ENCODE data around the gene TNIP2.

The TNIP2 gene

GRCh38 chr4:2754848-2755819, 1.0 kb downstream of the TNIP2 start:
- peak overlapping the region; percentile 79 for H3K4me2 ChIP-seq (ENCODE audit: low read length)
- H3K36me3 ChIP-seq (ENCODE audit: control insufficient read depth in 1 of 2, insufficient read depth in 2 of 2, low read length in 2 of 2) = peaks cover 4% of the 10 kb centered on the region in 2 experiments
- H2AFZ ChIP-seq (ENCODE audit: insufficient read depth, low read length, poor library complexity) = peak overlapping the region; percentile 37
- peaks cover 11% of the 10 kb centered on the region for H3K79me1 ChIP-seq (ENCODE audit: low read length)
- peak overlapping the region; percentile 89 for H3K9ac ChIP-seq (ENCODE audit: low read length)
- peak overlapping the region; percentile 83 for H3K14ac ChIP-seq (ENCODE audit: low read length)
- H4K91ac ChIP-seq (ENCODE audit: low read depth, low read length) = peak overlapping the region; percentile 48
- peaks cover 15 to 21% of the 10 kb centered on the region in 2 experiments for H3K4me1 ChIP-seq (ENCODE audit: control insufficient read depth in 1 of 2, insufficient read depth in 2 of 2, low read length in 2 of 2)
- no peak overlapping the region for H2BK12ac ChIP-seq (ENCODE audit: low read length)
- peaks cover 14% of the 10 kb centered on the region for H3K79me2 ChIP-seq (ENCODE audit: control insufficient read depth, insufficient read depth, low read length, poor library complexity)
- H2BK5ac ChIP-seq (ENCODE audit: low read depth, low read length, poor library complexity) = peak overlapping the region; percentile 42
- H2BK120ac ChIP-seq (ENCODE audit: insufficient read depth, low read length, poor library complexity) = peak overlapping the region; percentile 5
- H3K4me3 ChIP-seq (ENCODE audit: low read depth, low read length) = peak overlapping the region; percentile 86
- DNase-seq = no peak
- peak overlapping the region; percentile 83 for H4K12ac ChIP-seq (ENCODE audit: low read depth, low read length)
- no CpG with 5 or more reads among the region's 23 CpGs for WGBS (ENCODE audit: extremely low coverage, insufficient coverage, insufficient read length)
- H3K18ac ChIP-seq (ENCODE audit: low read length) = peak overlapping the region; percentile 70
- H3K9me3 ChIP-seq (ENCODE audit: insufficient read depth, low read depth, low read length) = no peaks in the 10 kb centered on the region
- peak overlapping the region; percentile 44 for H4K8ac ChIP-seq (ENCODE audit: low read depth, low read length)
- H3K27ac ChIP-seq (ENCODE audit: low read depth, low read length) = peak overlapping the region; percentile 62
- H2AK5ac ChIP-seq (ENCODE audit: low read length) = peak overlapping the region; percentile 67
- H3K27me3 ChIP-seq (ENCODE audit: insufficient read depth, low read length) = no peaks in the 10 kb centered on the region
- H3K4ac ChIP-seq (ENCODE audit: low read depth, low read length) = peak overlapping the region; percentile 97
- H3K23ac ChIP-seq (ENCODE audit: low read length) = peak overlapping the region; percentile 73

- Histone ChIP-seq H3K4me2 (ENCODE audit: low read length) (no peak overlapping the region), H2BK5ac (ENCODE audit: low read depth, low read length, poor library complexity) (no peak overlapping the region), H3K27me3 (ENCODE audit: insufficient read depth, low read length) (no peaks in the 10 kb centered on the region), H4K8ac (ENCODE audit: low read depth, low read length) (no peak overlapping the region), H3K4me3 (ENCODE audit: low read depth, low read length) (no peak overlapping the region), H3K79me2 (ENCODE audit: control insufficient read depth, insufficient read depth, low read length, poor library complexity) (peaks cover 14% of the 10 kb centered on the region), H4K91ac (ENCODE audit: low read depth, low read length) (no peak overlapping the region), H2BK12ac (ENCODE audit: low read length) (no peak overlapping the region), H3K36me3 (ENCODE audit: control insufficient read depth in 1 of 2, insufficient read depth in 2 of 2, low read length in 2 of 2) (peaks cover 4 to 7% of the 10 kb centered on the region in 2 experiments), H3K79me1 (ENCODE audit: low read length) (peaks cover 11% of the 10 kb centered on the region), H4K12ac (ENCODE audit: low read depth, low read length) (no peak overlapping the region), H3K4me1 (ENCODE audit: control insufficient read depth in 1 of 2, insufficient read depth in 2 of 2, low read length in 2 of 2) (peaks cover 15 to 21% of the 10 kb centered on the region in 2 experiments), H3K27ac (ENCODE audit: low read depth, low read length) (no peak overlapping the region), H2BK120ac (ENCODE audit: insufficient read depth, low read length, poor library complexity) (no peak overlapping the region), H3K9me3 (ENCODE audit: insufficient read depth, low read depth, low read length) (no peaks in the 10 kb centered on the region), H3K14ac (ENCODE audit: low read length) (no peak overlapping the region), H3K18ac (ENCODE audit: low read length) (no peak overlapping the region), H3K23ac (ENCODE audit: low read length) (no peak overlapping the region), H3K4ac (ENCODE audit: low read depth, low read length) (peak overlapping the region; percentile 4), H2AK5ac (ENCODE audit: low read length) (no peak overlapping the region), H2AFZ (ENCODE audit: insufficient read depth, low read length, poor library complexity) (no peak overlapping the region), H3K9ac (ENCODE audit: low read length) (no peak overlapping the region)
- WGBS (ENCODE audit: extremely low coverage, insufficient coverage, insufficient read length) = no CpG with 5 or more reads among the region's 4 CpGs
- no peak for DNase-seq
Observed at GRCh38 chr4:2753436-2753835, 2.7 kb downstream of the TNIP2 start.

- Histone ChIP-seq H3K14ac (ENCODE audit: low read length) (no peak overlapping the region), H3K36me3 (ENCODE audit: control insufficient read depth in 1 of 2, insufficient read depth in 2 of 2, low read length in 2 of 2) (peaks cover 18 to 20% of the 10 kb centered on the region in 2 experiments), H3K9ac (ENCODE audit: low read length) (no peak overlapping the region), H4K8ac (ENCODE audit: low read depth, low read length) (no peak overlapping the region), H2AFZ (ENCODE audit: insufficient read depth, low read length, poor library complexity) (no peak overlapping the region), H3K4me2 (ENCODE audit: low read length) (no peak overlapping the region), H2BK5ac (ENCODE audit: low read depth, low read length, poor library complexity) (no peak overlapping the region), H2AK5ac (ENCODE audit: low read length) (no peak overlapping the region), H4K12ac (ENCODE audit: low read depth, low read length) (no peak overlapping the region), H3K27me3 (ENCODE audit: insufficient read depth, low read length) (no peaks in the 10 kb centered on the region), H3K79me2 (ENCODE audit: control insufficient read depth, insufficient read depth, low read length, poor library complexity) (peaks cover 15% of the 10 kb centered on the region), H4K91ac (ENCODE audit: low read depth, low read length) (no peak overlapping the region), H3K4me1 (ENCODE audit: control insufficient read depth in 1 of 2, insufficient read depth in 2 of 2, low read length in 2 of 2) (peaks cover 22 to 29% of the 10 kb centered on the region in 2 experiments), H3K18ac (ENCODE audit: low read length) (no peak overlapping the region), H2BK120ac (ENCODE audit: insufficient read depth, low read length, poor library complexity) (no peak overlapping the region), H3K9me3 (ENCODE audit: insufficient read depth, low read depth, low read length) (no peaks in the 10 kb centered on the region), H3K79me1 (ENCODE audit: low read length) (peaks cover 12% of the 10 kb centered on the region), H2BK12ac (ENCODE audit: low read length) (no peak overlapping the region), H3K4me3 (ENCODE audit: low read depth, low read length) (no peak overlapping the region), H3K23ac (ENCODE audit: low read length) (no peak overlapping the region), H3K4ac (ENCODE audit: low read depth, low read length) (peak overlapping the region; percentile 34), H3K27ac (ENCODE audit: low read depth, low read length) (no peak overlapping the region)
- no CpG with 5 or more reads among the region's 19 CpGs for WGBS (ENCODE audit: extremely low coverage, insufficient coverage, insufficient read length)
- DNase-seq = no peak
Observed at GRCh38 chr4:2750719-2751605, 5.2 kb downstream of the TNIP2 start.

Measured in trophoblast cell (in vitro differentiated cells and primary cell).